Measurements from ENCODE around the gene ANO7. TPM values are rescaled to one million over a fixed set of nuclear protein-coding genes. Genes with fewer than 3 reads are reported as not detected.

Gene ANO7
- total and polyA plus RNA-seq, 11 donors, result 0.67 to 3.0 (median 1.1) TPM

DNA sequence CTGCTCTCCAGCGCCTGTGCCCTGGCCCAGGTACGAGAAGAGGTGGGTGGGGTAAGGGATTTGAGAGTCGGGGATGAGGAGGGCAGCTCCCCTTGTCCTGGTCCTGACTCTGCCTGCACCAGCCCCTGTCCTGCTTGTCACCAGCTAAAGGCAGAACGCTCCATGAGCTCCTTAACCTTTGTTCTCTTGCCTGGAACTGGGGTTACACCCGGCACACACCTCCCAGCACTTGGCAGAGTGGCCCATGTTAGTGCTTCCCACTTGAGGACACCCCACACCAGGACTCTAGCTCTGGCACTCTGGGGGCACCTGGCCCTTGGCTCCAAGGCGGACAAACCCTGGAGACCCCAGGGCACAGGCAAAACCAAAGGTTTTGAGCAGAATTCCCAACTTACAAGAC, 19.2 kb downstream of the ANO7 start:
- Histone ChIP-seq H3K36me3 (no peaks in the 10 kb centered on the region), H3K4me1 (no peaks in the 10 kb centered on the region), H3K4me3 (no peak overlapping the region), H3K27ac (no peak overlapping the region), H3K27me3 (no peaks in the 10 kb centered on the region), H3K9me3 (no peaks in the 10 kb centered on the region)
- 54 to 82% (median 73%) methylated on average over 3 to 6 of the region's 6 CpGs for WGBS, 4 donors
- DNase-seq (no peak), ATAC-seq (no peak)
- TF ChIP-seq, protein P1, sequence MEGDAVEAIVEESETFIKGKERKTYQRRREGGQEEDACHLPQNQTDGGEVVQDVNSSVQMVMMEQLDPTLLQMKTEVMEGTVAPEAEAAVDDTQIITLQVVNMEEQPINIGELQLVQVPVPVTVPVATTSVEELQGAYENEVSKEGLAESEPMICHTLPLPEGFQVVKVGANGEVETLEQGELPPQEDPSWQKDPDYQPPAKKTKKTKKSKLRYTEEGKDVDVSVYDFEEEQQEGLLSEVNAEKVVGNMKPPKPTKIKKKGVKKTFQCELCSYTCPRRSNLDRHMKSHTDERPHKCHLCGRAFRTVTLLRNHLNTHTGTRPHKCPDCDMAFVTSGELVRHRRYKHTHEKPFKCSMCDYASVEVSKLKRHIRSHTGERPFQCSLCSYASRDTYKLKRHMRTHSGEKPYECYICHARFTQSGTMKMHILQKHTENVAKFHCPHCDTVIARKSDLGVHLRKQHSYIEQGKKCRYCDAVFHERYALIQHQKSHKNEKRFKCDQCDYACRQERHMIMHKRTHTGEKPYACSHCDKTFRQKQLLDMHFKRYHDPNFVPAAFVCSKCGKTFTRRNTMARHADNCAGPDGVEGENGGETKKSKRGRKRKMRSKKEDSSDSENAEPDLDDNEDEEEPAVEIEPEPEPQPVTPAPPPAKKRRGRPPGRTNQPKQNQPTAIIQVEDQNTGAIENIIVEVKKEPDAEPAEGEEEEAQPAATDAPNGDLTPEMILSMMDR (IDR thresholded peaks at IDR 0.05), result no peak
- no peak for TF ChIP-seq POLR2A (IDR thresholded peaks at IDR 0.05)
- intact Hi-C loops (cut with DNase I), result no loop called here

DNA sequence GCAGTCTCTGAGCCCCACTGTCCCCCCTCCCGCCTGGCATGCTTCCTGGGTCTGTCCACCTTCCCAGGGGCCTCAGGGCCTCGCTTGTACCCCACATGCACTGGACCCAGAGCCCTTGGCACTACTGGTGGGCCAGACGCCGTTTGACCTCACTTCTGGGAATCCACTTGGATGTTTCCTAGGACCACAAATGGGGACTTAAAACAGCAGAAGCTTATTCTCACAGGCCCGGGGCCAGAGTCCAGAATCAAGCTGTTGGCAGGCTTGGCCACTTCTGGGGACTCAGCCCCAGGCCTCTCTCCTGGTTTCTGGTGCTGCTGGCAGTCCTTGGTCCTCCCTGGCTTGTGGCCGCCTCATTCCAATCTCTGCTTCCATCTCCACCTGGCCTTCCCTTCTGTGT, 19.6 kb downstream of the ANO7 start:
- 62 to 81% (median 73%) methylated on average over 6 of the region's 6 CpGs for WGBS, 4 donors
- no peak overlapping the region for H3K27ac ChIP-seq

DNA sequence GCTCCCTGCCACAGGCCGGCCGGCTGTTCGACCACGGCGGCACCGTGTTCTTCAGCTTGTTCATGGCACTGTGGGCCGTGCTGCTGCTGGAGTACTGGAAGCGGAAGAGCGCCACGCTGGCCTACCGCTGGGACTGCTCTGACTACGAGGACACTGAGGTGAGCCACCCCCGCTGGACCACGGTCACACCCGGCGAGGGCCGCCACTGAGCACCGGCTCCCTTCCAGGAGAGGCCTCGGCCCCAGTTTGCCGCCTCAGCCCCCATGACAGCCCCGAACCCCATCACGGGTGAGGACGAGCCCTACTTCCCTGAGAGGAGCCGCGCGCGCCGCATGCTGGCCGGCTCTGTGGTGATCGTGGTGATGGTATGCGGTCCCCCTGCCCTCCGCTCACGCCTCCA, 20.8 kb downstream of the ANO7 start:
- Histone ChIP-seq H3K27ac (no peak overlapping the region), H3K36me3 (no peaks in the 10 kb centered on the region), H3K4me3 (no peak overlapping the region), H3K4me1 (no peaks in the 10 kb centered on the region), H3K27me3 (no peaks in the 10 kb centered on the region), H3K9me3 (no peaks in the 10 kb centered on the region)
- no peak for ATAC-seq
- WGBS, 4 donors, result 84 to 87% (median 86%) methylated on average over 31 to 33 of the region's 33 CpGs
- TF ChIP-seq, protein P1 (IDR thresholded peaks at IDR 0.05), result no peak
- TF ChIP-seq POLR2A (IDR thresholded peaks at IDR 0.05), result no peak
- intact Hi-C loops (cut with DNase I), result no loop called here
- DNase-seq, result no peak

More for the DNA sequence above, 19.6 kb downstream of the ANO7 start:
- intact Hi-C loops (cut with DNase I), result no loop called here
- no peak for ATAC-seq
- H3K4me1 ChIP-seq, result no peaks in the 10 kb centered on the region
- no peak overlapping the region for H3K4me3 ChIP-seq
- H3K9me3 ChIP-seq, result no peaks in the 10 kb centered on the region
- H3K27me3 ChIP-seq, result no peaks in the 10 kb centered on the region
- no peaks in the 10 kb centered on the region for H3K36me3 ChIP-seq
- DNase-seq, result no peak
- TF ChIP-seq, protein P1 (IDR thresholded peaks at IDR 0.05), result no peak
- TF ChIP-seq POLR2A (IDR thresholded peaks at IDR 0.05), result no peak

DNA sequence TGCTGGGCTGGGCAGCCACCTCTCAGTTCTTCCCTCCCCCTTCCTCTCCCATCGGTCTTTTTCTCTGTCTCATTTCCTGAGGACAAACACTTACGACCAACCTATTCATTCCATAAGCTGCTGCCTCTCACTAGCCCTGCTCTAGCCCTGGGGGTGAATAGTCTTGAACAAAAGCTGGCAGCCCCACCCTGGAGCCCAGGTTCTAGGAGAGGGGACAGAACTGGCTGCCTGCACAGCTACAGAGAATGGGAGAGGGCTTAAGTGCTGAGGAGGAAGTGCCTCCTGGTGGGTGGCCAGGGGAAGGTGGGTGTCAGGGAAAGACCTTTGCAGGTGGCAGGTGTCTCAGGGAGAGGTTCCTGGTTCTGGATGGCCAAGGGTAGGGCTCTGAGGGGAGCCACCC, 22.8 kb downstream of the ANO7 start:
- WGBS, 4 donors, result 20 to 51% (median 33%) methylated on average over 2 of the region's 2 CpGs
- intact Hi-C loops (cut with DNase I), result loop anchor here in 1 of 10 donors (5.0 to 10.0 kb wide), 2 partner anchors 59 to 106 kb away; partner anchors contain the start of genes MTERF4 and PPP1R7
- no peak overlapping the region for H3K27ac ChIP-seq
- DNase-seq (no peak), ATAC-seq (no peak)
- TF ChIP-seq, protein P1 (IDR thresholded peaks at IDR 0.05), result no peak
- no peak for TF ChIP-seq POLR2A (IDR thresholded peaks at IDR 0.05)
- no peaks in the 10 kb centered on the region for H3K27me3 ChIP-seq
- no peak overlapping the region for H3K4me3 ChIP-seq
- H3K4me1 ChIP-seq, result no peaks in the 10 kb centered on the region
- no peaks in the 10 kb centered on the region for H3K36me3 ChIP-seq
- H3K9me3 ChIP-seq, result no peaks in the 10 kb centered on the region
